ENCODE results near the gene NBAS. TPM values are rescaled to one million over a fixed set of nuclear protein-coding genes. Genes with fewer than 3 reads are reported as not detected.

NBAS gene
- total and polyA plus RNA-seq, 3 experiments from 2014 or later = 22.0 to 34.1 (median 30.6) TPM

DNA sequence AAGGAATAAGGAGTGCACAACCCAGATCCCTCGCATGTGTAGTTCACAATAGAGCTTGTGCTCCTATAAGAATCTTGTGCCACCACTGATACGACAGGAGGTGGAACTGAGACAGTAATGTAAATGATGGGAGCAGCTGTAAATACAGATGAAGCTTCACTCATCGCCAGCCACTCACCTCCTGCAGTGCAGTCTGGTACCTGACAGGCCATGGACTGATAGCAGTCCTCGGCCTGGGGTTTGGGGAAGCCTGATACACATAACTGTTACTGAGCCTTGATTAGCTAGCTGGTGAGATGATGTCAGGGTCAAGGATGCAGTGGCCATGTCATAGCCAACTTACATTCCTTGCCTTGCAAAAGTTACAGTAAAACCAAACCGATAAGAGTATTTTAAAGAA, 376.6 kb downstream of the NBAS start:
- Mint-ChIP-seq H3K9me3 (no peaks in the 10 kb centered on the region), H3K4me3 (no peak overlapping the region), H3K4me1 (peaks cover 8 to 15% (median 14%) of the 10 kb centered on the region in 3 donors), H3K27ac (no peak overlapping the region), H3K27me3 (no peaks in the 10 kb centered on the region), H3K36me3 (peaks cover 5 to 67% (median 21%) of the 10 kb centered on the region in 3 donors)
- ChIA-PET CTCF (no interaction called here), POLR2A (no interaction called here)
- H3K9me3 ChIP-seq (ENCODE audit: low read length) = no peaks in the 10 kb centered on the region
- H3K27me3 ChIP-seq (ENCODE audit: insufficient read depth, low read length, poor library complexity, severe bottlenecking) = no peaks in the 10 kb centered on the region
- no peak overlapping the region for H3K27ac ChIP-seq (ENCODE audit: low read depth, low read length)
- no peak for DNase-seq
- H3K4me1 ChIP-seq (ENCODE audit: insufficient read depth, low read length) = peaks cover 3% of the 10 kb centered on the region
- peaks cover 5% of the 10 kb centered on the region for H3K36me3 ChIP-seq (ENCODE audit: insufficient read depth, low read length)
- no peak overlapping the region for H3K4me3 ChIP-seq (ENCODE audit: low read length)

DNA sequence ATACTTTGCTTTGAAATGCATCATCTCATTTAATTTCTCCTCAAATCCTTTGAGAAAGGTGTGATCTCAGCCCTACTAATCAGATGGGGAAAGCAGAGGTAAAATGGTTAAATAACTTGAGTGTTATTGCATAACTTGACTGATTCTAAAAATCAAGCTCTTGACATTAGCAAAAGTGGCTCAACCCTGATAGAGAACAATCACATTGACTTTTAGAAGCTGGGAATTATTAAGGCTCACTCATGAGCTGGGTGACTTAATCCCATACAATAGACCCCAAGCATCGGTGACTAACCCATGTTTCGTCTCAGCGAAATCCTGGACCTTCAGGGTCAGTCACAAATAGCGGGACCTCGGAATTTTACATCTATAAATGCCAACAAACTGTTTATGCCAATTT, 378.9 kb downstream of the NBAS start:
- Histone ChIP-seq H3K27ac (ENCODE audit: low read depth, low read length) (no peak overlapping the region), H3K4me1 (ENCODE audit: insufficient read depth, low read length) (peaks cover 21% of the 10 kb centered on the region), H3K27me3 (ENCODE audit: insufficient read depth, low read length, poor library complexity, severe bottlenecking) (no peaks in the 10 kb centered on the region), H3K4me3 (ENCODE audit: low read length) (no peak overlapping the region), H3K36me3 (ENCODE audit: insufficient read depth, low read length) (peaks cover 3% of the 10 kb centered on the region), H3K9me3 (ENCODE audit: low read length) (no peaks in the 10 kb centered on the region)
- ChIA-PET CTCF (no interaction called here), POLR2A (no interaction called here)
- no peak for DNase-seq
- Mint-ChIP-seq H3K27me3 (no peaks in the 10 kb centered on the region), H3K36me3 (peaks cover 5 to 47% (median 15%) of the 10 kb centered on the region in 3 donors), H3K4me3 (no peak overlapping the region), H3K27ac (no peak overlapping the region), H3K4me1 (peaks cover 28 to 37% (median 36%) of the 10 kb centered on the region in 3 donors), H3K9me3 (no peaks in the 10 kb centered on the region)

DNA sequence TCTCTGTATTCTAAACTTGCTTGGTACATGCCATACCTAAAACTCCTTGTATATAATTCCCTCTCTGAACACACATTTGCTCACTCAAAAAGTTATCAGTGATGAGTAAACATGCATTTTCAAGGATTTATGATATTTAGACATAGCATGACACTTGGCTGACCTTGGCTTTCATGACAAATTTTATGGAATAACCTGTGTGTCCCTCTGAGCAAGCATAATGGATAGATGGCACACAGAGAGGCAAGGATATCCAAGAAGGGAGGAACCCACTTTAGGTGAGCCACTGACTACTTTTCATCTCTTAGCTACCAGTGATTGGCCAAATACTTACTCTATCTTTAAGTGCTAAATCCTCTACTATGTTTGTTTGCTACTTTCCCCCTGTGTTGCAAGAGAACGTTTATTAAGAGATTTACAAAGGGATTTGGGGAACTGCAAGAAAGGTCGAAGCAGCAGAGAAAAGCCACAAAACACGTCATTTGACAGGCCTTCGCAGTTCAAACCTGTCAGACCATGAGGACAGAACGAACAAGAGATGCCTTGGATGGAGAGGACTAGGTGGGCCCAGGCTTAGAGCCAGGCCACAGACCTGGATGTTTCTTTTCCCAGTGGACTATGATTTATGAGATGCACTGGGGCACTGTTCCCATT, 379.9 kb downstream of the NBAS start:
- H3K27ac Mint-ChIP-seq = peak overlapping the region in 1 of 8 donors; percentile 3
- no peaks in the 10 kb centered on the region for H3K27me3 Mint-ChIP-seq
- Histone ChIP-seq H3K4me3 (ENCODE audit: low read length) (no peak overlapping the region), H3K4me1 (ENCODE audit: insufficient read depth, low read length) (peaks cover 32% of the 10 kb centered on the region), H3K9me3 (ENCODE audit: low read length) (no peaks in the 10 kb centered on the region), H3K36me3 (ENCODE audit: insufficient read depth, low read length) (peaks cover under 1% of the 10 kb centered on the region), H3K27me3 (ENCODE audit: insufficient read depth, low read length, poor library complexity, severe bottlenecking) (no peaks in the 10 kb centered on the region), H3K27ac (ENCODE audit: low read depth, low read length) (no peak overlapping the region)
- H3K4me3 Mint-ChIP-seq = no peak overlapping the region
- ChIA-PET POLR2A (no interaction called here), CTCF (no interaction called here)
- DNase-seq = no peak
- H3K9me3 Mint-ChIP-seq = no peaks in the 10 kb centered on the region
- peaks cover 35 to 47% (median 47%) of the 10 kb centered on the region in 3 donors for H3K4me1 Mint-ChIP-seq
- H3K36me3 Mint-ChIP-seq = peaks cover 5 to 39% (median 12%) of the 10 kb centered on the region in 3 donors

DNA sequence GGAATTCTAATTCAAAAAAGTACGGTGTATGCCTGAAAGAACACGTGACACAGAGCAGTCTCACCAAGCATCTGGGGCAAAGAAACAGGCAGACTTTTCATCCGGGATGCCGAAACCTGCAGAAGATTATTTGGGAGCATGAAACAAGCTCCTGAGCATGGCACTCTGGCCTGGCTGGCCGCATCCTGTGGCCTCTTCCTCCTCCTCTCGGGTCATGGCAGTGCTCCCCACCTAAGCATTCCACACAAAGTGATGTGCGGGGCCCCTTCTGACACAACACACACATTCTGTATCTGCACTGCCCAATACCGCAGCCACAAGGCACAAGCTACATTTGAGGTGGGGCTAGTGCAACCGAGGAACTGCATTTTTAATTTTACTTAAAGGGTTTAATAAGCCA, 380.8 kb downstream of the NBAS start:
- Mint-ChIP-seq H3K36me3 (peaks cover 2 to 38% (median 13%) of the 10 kb centered on the region in 3 donors), H3K9me3 (no peaks in the 10 kb centered on the region), H3K27me3 (peaks cover 0 to 2% of the 10 kb centered on the region in 2 donors), H3K4me3 (peak overlapping the region in 1 of 7 donors; percentile 33), H3K4me1 (peaks cover 37 to 55% (median 52%) of the 10 kb centered on the region in 3 donors), H3K27ac (peak overlapping the region in 1 of 8 donors; percentile 48)
- Histone ChIP-seq H3K4me3 (ENCODE audit: low read length) (no peak overlapping the region), H3K27me3 (ENCODE audit: insufficient read depth, low read length, poor library complexity, severe bottlenecking) (no peaks in the 10 kb centered on the region), H3K4me1 (ENCODE audit: insufficient read depth, low read length) (peaks cover 32% of the 10 kb centered on the region), H3K9me3 (ENCODE audit: low read length) (no peaks in the 10 kb centered on the region), H3K36me3 (ENCODE audit: insufficient read depth, low read length) (no peaks in the 10 kb centered on the region), H3K27ac (ENCODE audit: low read depth, low read length) (no peak overlapping the region)
- DNase-seq = no peak
- POLR2A ChIA-PET = no interaction called here
- CTCF ChIA-PET = no interaction called here

DNA sequence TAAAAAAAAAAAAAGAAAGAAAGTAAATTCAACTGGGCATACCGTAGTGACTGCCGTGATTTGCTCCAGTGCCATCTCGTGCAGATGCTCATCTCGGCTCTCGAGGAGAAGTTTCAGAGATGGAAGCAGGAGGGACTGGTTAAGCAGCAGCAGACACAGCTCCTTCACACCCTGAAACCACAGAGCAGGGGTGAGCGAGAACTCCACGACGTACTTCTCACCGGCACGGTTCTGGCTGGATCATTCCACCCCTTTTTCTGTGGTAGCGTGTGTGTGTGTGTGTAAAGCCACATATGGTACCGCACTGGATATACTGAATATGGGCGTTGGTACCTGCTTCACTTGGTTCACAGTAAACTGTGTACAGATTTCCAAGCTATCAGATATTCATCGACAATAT, 382.2 kb downstream of the NBAS start:
- Histone ChIP-seq H3K36me3 (ENCODE audit: insufficient read depth, low read length) (no peaks in the 10 kb centered on the region), H3K27me3 (ENCODE audit: insufficient read depth, low read length, poor library complexity, severe bottlenecking) (no peaks in the 10 kb centered on the region), H3K4me3 (ENCODE audit: low read length) (no peak overlapping the region), H3K27ac (ENCODE audit: low read depth, low read length) (no peak overlapping the region), H3K9me3 (ENCODE audit: low read length) (no peaks in the 10 kb centered on the region), H3K4me1 (ENCODE audit: insufficient read depth, low read length) (peaks cover 32% of the 10 kb centered on the region)
- Mint-ChIP-seq H3K27ac (peak overlapping the region in 6 of 8 donors; percentile 25 to 79 (median 52)), H3K4me1 (peaks cover 37 to 57% (median 52%) of the 10 kb centered on the region in 3 donors), H3K27me3 (peaks cover 0 to 3% of the 10 kb centered on the region in 2 donors), H3K36me3 (peaks cover 0 to 28% (median 10%) of the 10 kb centered on the region in 3 donors), H3K9me3 (no peaks in the 10 kb centered on the region), H3K4me3 (peak overlapping the region in 6 of 7 donors; percentile 9 to 65 (median 52))
- DNase-seq = peak in 4 of 5 donors; percentile 3 to 63 (median 24)
- POLR2A ChIA-PET = no interaction called here
- CTCF ChIA-PET = no interaction called here

DNA sequence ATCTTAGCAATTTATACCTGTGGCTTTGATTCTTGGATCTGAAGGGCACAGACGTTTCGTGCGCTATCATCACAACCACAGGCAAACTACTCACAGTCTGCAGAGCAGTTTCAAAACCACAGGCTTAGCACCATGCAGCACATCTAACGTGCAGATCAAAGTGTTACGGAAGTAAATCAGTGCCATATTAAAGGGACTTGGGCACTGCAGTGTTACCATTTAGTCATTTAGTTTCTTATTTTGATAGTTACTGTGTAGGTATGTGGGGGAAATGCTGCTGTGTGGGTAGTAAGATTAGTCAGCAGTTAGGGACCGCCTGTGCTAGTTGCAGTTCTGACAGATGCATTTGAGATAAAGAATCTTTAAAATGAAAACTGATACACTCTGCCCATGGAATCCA, 384.0 kb downstream of the NBAS start:
- ChIA-PET CTCF (no interaction called here), POLR2A (no interaction called here)
- Mint-ChIP-seq H3K36me3 (peaks cover 4 to 25% (median 7%) of the 10 kb centered on the region in 3 donors), H3K4me1 (peaks cover 37 to 57% (median 52%) of the 10 kb centered on the region in 3 donors), H3K4me3 (peak overlapping the region; percentile 18 to 66 (median 50)), H3K27ac (peak overlapping the region; percentile 8 to 90 (median 60)), H3K9me3 (no peaks in the 10 kb centered on the region), H3K27me3 (peaks cover 0 to 3% of the 10 kb centered on the region in 2 donors)
- Histone ChIP-seq H3K27me3 (ENCODE audit: insufficient read depth, low read length, poor library complexity, severe bottlenecking) (no peaks in the 10 kb centered on the region), H3K4me1 (ENCODE audit: insufficient read depth, low read length) (peaks cover 32% of the 10 kb centered on the region), H3K9me3 (ENCODE audit: low read length) (no peaks in the 10 kb centered on the region), H3K4me3 (ENCODE audit: low read length) (no peak overlapping the region), H3K27ac (ENCODE audit: low read depth, low read length) (no peak overlapping the region), H3K36me3 (ENCODE audit: insufficient read depth, low read length) (no peaks in the 10 kb centered on the region)
- DNase-seq = peak; percentile 31 to 83 (median 69)

DNA sequence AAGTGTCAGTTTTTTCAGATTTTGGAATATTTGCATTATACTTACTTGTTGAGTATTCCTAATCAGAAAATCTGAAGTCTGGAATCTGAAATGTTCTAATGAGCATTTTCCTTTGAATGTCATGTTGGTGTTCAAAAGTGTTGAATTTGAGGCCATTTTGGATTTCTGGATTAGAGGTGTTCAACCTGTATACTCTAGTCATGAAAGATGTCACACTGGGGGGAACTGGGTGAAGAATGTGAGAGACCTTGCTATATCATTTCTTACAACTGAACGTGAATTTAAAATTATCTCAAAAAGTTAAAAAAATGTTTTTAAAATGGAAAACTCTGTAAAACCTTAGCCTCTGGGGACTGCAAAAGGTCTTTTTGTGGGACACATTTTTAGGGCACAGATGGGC, 384.5 kb downstream of the NBAS start:
- H3K4me1 Mint-ChIP-seq = peaks cover 37 to 57% (median 52%) of the 10 kb centered on the region in 3 donors
- H3K27ac Mint-ChIP-seq = peak overlapping the region; percentile 8 to 90 (median 38)
- ChIA-PET POLR2A (no interaction called here), CTCF (no interaction called here)
- H3K4me3 ChIP-seq (ENCODE audit: low read length) = no peak overlapping the region
- H3K9me3 Mint-ChIP-seq = no peaks in the 10 kb centered on the region
- no peak overlapping the region for H3K27ac ChIP-seq (ENCODE audit: low read depth, low read length)
- H3K4me3 Mint-ChIP-seq = peak overlapping the region in 1 of 7 donors; percentile 11
- H3K27me3 ChIP-seq (ENCODE audit: insufficient read depth, low read length, poor library complexity, severe bottlenecking) = no peaks in the 10 kb centered on the region
- peaks cover 4 to 26% (median 7%) of the 10 kb centered on the region in 3 donors for H3K36me3 Mint-ChIP-seq
- DNase-seq = no peak
- no peaks in the 10 kb centered on the region for H3K36me3 ChIP-seq (ENCODE audit: insufficient read depth, low read length)
- H3K9me3 ChIP-seq (ENCODE audit: low read length) = no peaks in the 10 kb centered on the region
- H3K27me3 Mint-ChIP-seq = peaks cover 0 to 3% of the 10 kb centered on the region in 2 donors
- peaks cover 32% of the 10 kb centered on the region for H3K4me1 ChIP-seq (ENCODE audit: insufficient read depth, low read length)

DNA sequence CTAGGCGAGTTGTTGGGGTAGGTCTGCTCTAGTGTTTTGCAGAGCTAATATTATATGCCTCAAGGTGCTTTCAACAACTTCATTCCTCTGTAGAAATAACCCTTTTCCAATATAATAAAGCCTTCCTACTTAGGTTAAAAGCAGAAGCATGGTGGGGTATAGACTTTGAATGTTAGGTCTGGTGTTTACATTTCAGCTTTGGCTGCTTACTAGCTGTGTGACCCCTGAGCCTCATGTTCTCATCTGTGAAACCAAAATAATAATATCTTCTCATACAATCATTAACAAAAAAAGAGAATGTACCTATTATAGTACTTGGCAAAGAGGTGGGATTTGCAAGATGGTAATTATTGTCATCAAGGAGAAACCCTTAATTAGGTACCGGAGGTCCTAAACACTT, 386.6 kb downstream of the NBAS start:
- Mint-ChIP-seq H3K4me3 (no peak overlapping the region), H3K9me3 (no peaks in the 10 kb centered on the region), H3K27me3 (peaks cover 0 to 3% of the 10 kb centered on the region in 2 donors), H3K4me1 (peaks cover 30 to 44% (median 38%) of the 10 kb centered on the region in 3 donors), H3K36me3 (peaks cover 4 to 34% (median 9%) of the 10 kb centered on the region in 3 donors), H3K27ac (no peak overlapping the region)
- ChIA-PET POLR2A (no interaction called here), CTCF (no interaction called here)
- no peaks in the 10 kb centered on the region for H3K9me3 ChIP-seq (ENCODE audit: low read length)
- H3K27me3 ChIP-seq (ENCODE audit: insufficient read depth, low read length, poor library complexity, severe bottlenecking) = no peaks in the 10 kb centered on the region
- peaks cover 30% of the 10 kb centered on the region for H3K4me1 ChIP-seq (ENCODE audit: insufficient read depth, low read length)
- no peaks in the 10 kb centered on the region for H3K36me3 ChIP-seq (ENCODE audit: insufficient read depth, low read length)
- no peak for DNase-seq
- no peak overlapping the region for H3K27ac ChIP-seq (ENCODE audit: low read depth, low read length)
- H3K4me3 ChIP-seq (ENCODE audit: low read length) = no peak overlapping the region
